ENCODE results near the gene NGFR.
A peak's percentile ranks its signal among the peaks of the same experiment; 100 is the strongest.

Gene NGFR

DNA sequence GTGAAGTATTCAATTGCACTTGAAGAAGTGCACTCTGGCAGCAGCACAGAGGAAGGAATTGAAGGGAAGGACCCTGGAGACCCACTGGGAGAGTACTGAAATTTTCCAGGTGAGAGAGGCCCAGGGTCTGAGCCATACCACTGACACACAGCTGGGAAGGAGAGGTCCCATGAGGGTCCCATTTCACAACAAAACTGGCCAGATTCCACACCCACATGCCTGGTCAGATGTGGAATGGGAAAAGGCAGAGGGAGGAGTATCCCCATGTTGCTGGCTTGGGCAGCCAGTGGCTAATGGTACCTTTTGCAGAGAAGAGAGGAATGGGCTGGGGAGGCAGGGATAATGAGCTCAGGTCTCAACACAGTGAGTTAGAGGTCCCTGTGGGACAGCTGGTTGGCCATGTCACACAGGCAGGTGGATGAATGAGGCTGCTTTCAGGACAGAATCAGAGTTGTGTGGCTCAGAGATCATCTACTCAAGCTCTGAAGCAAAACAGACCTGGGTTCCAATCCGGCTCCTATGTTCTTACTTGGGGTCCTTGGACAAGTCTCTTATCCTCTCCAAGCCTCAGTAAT, 26.2 kb upstream of the NGFR start:
- FAIRE-seq (no peak), DNase-seq (ENCODE audit: insufficient read length, low spot score) (no peak)
- TF ChIP-seq POLR2A (IDR thresholded peaks at IDR 0.05; ENCODE audit: low read depth, low read length) (no peak), TAF1 (IDR thresholded peaks at IDR 0.05; ENCODE audit: low read depth, low read length) (no peak), POLR2AphosphoS5 (IDR thresholded peaks at IDR 0.05; ENCODE audit: low read depth, low read length) (no peak), SPI1 (IDR thresholded peaks at IDR 0.05; ENCODE audit: low read depth, low read length) (no peak), PAX5 (IDR thresholded peaks at IDR 0.05; ENCODE audit: insufficient read depth, low read length, severe bottlenecking) (no peak), POU2F2 (IDR thresholded peaks at IDR 0.05; ENCODE audit: low read depth, low read length) (no peak)

DNA sequence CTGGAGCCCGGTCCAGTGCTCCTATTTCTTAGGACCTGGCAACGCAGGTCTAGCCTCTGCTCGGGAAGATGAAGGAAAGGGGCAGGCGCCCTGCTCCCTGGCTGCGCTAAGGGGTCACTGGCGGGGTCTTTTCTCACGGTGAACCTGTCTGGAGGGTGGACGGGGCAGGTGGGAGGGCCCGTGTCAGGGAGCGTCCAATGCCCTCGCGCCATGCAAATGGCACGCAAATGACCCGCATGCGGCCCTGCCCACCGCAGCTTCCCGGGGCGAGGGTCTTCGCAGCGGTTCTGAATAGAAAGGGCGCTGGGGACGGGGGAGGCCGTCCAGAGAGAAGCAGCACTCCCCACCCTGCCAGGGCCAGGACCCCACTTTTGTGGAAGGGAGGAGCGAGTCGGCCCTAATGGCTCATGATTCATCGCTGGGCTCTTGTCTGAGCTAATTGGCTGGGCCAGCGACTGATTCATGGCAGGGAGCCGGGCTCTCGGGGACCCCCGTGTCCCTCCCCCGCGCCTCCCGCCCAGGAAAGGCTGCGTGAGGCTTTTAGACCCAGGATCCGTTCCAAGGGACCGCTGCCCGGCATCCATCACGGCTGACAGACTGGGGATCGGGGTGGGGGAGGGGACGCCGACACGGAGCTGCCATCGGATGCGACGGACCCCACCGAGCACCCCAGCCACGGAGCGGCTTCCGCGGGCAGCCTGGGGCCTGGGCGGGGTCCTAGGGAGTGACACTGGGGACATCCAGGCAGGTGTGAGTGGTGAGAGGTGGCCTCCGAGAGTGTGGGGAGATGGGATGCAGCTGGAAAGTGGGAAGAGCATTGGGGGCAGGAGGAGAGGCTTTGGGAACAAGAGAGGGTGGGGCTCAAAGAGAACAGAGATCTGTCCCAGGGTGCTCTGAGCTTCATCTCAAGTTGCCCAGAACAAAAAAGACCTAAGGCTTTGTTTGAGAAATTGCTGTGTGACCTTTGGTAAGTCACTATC, 25.0 kb upstream of the NGFR start:
- FAIRE-seq (no peak), DNase-seq (ENCODE audit: insufficient read length, low spot score) (no peak)

DNA sequence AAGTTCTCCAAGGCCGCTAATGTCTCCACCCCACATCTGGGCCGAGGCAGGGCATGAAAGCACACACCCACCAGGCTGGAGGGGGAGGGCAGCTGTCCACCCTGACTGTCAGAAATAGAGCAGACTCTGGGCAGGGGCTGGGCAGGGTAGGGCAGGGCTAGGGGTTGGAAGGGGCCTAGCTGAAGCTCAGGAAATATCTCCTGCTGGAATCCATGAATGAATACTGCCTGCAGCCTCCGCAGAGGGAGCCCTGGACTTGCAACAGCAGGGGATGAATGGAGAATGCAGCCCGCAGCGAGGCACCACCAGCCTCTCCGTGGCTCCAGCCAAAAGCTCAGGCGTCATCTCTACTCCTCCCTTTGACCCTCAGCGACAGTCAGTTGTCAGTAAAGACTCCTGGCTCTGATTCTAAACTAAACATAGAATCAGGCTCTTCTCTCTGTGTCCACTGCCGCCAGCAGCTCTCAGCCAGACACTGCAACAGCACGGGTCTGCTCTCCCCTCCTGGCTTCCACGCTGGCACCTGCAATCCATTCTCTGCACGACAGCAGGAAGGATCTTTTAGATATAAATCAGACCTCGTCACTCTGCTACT, 23.9 kb upstream of the NGFR start:
- no peak for FAIRE-seq
- TF ChIP-seq POLR2A (IDR thresholded peaks at IDR 0.05; ENCODE audit: low read depth, low read length) (no peak), POU2F2 (IDR thresholded peaks at IDR 0.05; ENCODE audit: low read depth, low read length) (no peak), SPI1 (IDR thresholded peaks at IDR 0.05; ENCODE audit: low read depth, low read length) (no peak)
- no peak for DNase-seq (ENCODE audit: insufficient read length, low spot score)

More for the DNA sequence above, 25.0 kb upstream of the NGFR start:
- no peak for TF ChIP-seq TAF1 (IDR thresholded peaks at IDR 0.05; ENCODE audit: low read depth, low read length)
- no peak for TF ChIP-seq PAX5 (IDR thresholded peaks at IDR 0.05; ENCODE audit: insufficient read depth, low read length, severe bottlenecking)
- no peak for TF ChIP-seq POLR2A (IDR thresholded peaks at IDR 0.05; ENCODE audit: low read depth, low read length)
- TF ChIP-seq POU2F2 (IDR thresholded peaks at IDR 0.05; ENCODE audit: low read depth, low read length) = no peak
- TF ChIP-seq POLR2AphosphoS5 (IDR thresholded peaks at IDR 0.05; ENCODE audit: low read depth, low read length) = no peak
- TF ChIP-seq SPI1 (IDR thresholded peaks at IDR 0.05; ENCODE audit: low read depth, low read length) = no peak

DNA sequence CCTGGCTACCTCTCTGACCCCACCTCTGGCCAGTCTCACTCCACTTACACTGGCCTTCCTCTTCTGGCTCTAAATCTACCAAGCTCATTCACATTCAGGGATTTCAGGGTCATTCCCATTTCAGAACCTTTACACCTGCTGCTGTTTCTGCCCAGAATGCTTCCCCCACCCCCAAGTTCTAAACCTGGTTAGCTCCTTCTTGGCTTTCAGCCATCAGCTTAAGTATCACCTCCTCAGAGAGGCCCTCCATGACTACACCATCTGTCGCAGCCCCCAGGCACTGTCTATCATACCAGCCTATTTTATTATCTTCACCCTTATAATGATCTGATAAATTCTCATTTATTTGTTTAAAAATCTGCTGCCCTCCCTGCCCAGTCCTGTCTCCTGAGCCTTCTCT, 23.3 kb upstream of the NGFR start:
- TF ChIP-seq POLR2AphosphoS5 (IDR thresholded peaks at IDR 0.05; ENCODE audit: low read depth, low read length) (no peak), POU2F2 (IDR thresholded peaks at IDR 0.05; ENCODE audit: low read depth, low read length) (no peak)
- DNase-seq (ENCODE audit: insufficient read length, low spot score) (no peak), FAIRE-seq (no peak)

DNA sequence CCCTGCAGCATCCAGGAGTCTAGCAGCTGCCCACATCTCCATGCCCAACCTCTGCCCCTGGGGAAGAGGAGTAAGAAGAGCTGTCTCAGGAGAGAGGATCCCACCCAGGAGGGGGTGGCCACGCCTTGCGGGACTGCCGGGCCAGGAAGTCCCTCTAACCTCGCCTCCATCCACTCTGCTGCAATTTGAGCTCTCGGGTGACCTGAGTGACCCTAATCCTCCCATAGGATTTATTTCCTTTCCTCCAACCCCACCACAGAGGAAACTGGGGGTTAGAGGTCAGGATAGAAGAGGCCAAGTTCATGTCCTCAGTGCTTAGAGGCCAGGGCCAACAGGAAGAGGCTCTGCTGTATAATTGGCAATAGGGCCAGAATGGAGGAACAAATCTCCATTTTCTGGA, 22.6 kb upstream of the NGFR start:
- no peak for TF ChIP-seq POLR2A (IDR thresholded peaks at IDR 0.05; ENCODE audit: low read depth, low read length)
- no peak for TF ChIP-seq PAX5 (IDR thresholded peaks at IDR 0.05; ENCODE audit: insufficient read depth, low read length, severe bottlenecking)
- TF ChIP-seq SPI1 (IDR thresholded peaks at IDR 0.05; ENCODE audit: low read depth, low read length) = no peak
- no peak for TF ChIP-seq TAF1 (IDR thresholded peaks at IDR 0.05; ENCODE audit: low read depth, low read length)
- no peak for TF ChIP-seq POLR2AphosphoS5 (IDR thresholded peaks at IDR 0.05; ENCODE audit: low read depth, low read length)
- no peak for TF ChIP-seq POU2F2 (IDR thresholded peaks at IDR 0.05; ENCODE audit: low read depth, low read length)
- FAIRE-seq = no peak
- no peak for DNase-seq (ENCODE audit: insufficient read length, low spot score)

DNA sequence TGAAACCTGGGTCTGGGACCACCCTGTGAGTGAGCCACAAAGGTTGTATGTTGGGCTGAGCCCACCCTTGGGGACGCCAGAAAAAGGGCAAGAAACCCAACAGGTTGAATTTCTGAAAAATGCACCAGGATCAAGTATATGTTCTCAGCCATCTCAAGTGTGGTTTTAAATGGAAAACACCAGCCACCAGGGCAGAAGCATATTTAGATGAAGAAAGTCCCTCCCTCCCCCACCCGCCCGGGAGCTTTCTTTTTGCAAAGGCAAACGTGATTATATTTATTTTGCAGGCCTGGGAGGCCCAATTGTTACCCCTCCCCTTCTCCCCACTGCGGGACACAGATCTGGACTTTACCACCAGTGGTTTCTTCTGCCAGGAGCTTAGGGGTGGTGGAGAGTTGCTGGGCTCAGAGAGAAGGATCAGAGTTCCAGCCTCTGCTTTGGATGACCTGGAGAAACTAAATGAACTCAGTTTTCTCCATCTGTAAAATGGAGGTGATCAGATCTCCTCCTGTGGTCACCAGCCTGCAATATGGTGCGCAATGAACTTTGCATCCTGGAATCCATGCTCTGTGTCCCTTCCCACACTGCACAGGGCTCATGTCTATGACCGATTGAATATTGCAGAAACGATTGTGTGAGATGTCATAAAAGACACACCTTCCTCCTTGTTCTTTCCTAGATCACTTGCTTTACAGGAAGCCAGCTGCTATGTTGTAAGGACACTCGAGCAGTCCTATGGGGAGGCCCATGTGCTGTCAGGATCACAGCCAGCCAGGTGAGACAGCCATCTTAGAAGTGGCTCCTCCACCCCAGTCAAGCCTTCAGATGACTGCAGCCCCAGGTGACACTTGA, 21.0 kb upstream of the NGFR start:
- TF ChIP-seq TAF1 (IDR thresholded peaks at IDR 0.05; ENCODE audit: low read depth, low read length) (no peak), SPI1 (IDR thresholded peaks at IDR 0.05; ENCODE audit: low read depth, low read length) (no peak), POLR2AphosphoS5 (IDR thresholded peaks at IDR 0.05; ENCODE audit: low read depth, low read length) (no peak), POU2F2 (IDR thresholded peaks at IDR 0.05; ENCODE audit: low read depth, low read length) (no peak), PAX5 (IDR thresholded peaks at IDR 0.05; ENCODE audit: insufficient read depth, low read length, severe bottlenecking) (no peak), POLR2A (IDR thresholded peaks at IDR 0.05; ENCODE audit: low read depth, low read length) (no peak)
- FAIRE-seq = peak; percentile 9
- DNase-seq (ENCODE audit: insufficient read length, low spot score) = no peak

DNA sequence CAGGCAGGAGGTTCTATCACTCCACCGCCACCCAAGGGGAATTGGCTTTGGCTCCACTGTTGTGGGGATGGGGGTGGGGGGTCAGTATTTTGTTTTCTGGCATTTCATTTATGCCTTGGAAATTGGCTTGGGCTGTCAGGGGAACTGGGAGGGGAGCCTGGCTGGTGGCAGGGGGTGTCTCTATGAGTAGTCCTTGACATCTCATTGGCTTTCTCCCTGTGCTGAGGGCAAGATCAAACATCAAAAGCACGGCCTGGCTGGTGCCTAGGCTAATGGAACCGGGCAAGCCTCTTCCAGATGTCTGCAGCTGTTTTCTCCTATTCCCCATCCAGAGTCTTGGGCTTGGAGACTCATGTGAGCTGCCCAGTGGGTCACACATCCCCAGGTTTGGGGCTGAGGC, 17.4 kb upstream of the NGFR start:
- FAIRE-seq = no peak

DNA sequence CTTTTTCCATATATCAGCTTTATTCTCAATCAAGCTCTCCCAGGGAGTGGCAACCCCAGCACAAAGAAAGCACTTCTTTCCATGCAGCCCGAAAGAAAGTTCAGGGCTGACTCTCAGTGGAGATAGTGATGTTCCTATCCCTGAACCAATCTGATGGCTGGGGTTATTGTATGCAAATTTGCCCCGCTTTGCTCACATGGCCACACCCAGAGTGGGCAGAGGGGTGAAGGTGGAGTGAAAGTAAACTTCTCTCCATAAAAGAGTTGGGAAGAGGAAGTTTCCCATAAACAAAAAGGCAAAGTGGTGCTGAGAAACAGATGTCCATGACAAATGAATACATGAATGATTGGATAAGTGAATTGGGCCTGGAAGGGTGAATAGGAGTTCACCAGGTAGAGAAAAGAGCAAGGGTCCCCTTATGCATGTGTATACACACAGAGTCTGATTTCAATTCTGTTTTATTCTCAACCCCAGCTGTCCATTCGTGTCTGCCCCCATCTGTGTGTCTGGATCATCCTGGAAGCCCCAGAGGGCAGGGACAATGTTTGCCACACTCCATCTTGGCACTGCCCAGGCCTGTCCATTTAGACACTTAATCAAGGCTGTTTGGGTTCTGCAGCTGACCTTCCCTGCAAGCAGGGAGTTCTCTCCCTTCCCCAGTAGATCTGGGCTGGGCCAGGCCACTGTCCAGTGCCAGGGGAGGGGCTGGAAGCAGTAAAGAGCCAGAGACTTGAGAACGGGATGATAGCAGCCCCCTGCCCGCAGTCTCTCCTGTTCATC, 14.1 kb upstream of the NGFR start:
- no peak for DNase-seq (ENCODE audit: insufficient read length, low spot score)
- no peak for FAIRE-seq
- TF ChIP-seq POU2F2 (IDR thresholded peaks at IDR 0.05; ENCODE audit: low read depth, low read length) = no peak
- TF ChIP-seq SPI1 (IDR thresholded peaks at IDR 0.05; ENCODE audit: low read depth, low read length) = no peak
- no peak for TF ChIP-seq POLR2A (IDR thresholded peaks at IDR 0.05; ENCODE audit: low read depth, low read length)
- TF ChIP-seq TAF1 (IDR thresholded peaks at IDR 0.05; ENCODE audit: low read depth, low read length) = no peak
- no peak for TF ChIP-seq PAX5 (IDR thresholded peaks at IDR 0.05; ENCODE audit: insufficient read depth, low read length, severe bottlenecking)
- no peak for TF ChIP-seq POLR2AphosphoS5 (IDR thresholded peaks at IDR 0.05; ENCODE audit: low read depth, low read length)

More for the DNA sequence above, 17.4 kb upstream of the NGFR start:
- no peak for TF ChIP-seq POLR2A (IDR thresholded peaks at IDR 0.05; ENCODE audit: low read depth, low read length)
- no peak for TF ChIP-seq POU2F2 (IDR thresholded peaks at IDR 0.05; ENCODE audit: low read depth, low read length)
- no peak for TF ChIP-seq POLR2AphosphoS5 (IDR thresholded peaks at IDR 0.05; ENCODE audit: low read depth, low read length)
- TF ChIP-seq PAX5 (IDR thresholded peaks at IDR 0.05; ENCODE audit: insufficient read depth, low read length, severe bottlenecking) = no peak
- no peak for TF ChIP-seq TAF1 (IDR thresholded peaks at IDR 0.05; ENCODE audit: low read depth, low read length)
- TF ChIP-seq SPI1 (IDR thresholded peaks at IDR 0.05; ENCODE audit: low read depth, low read length) = no peak
- no peak for DNase-seq (ENCODE audit: insufficient read length, low spot score)
